Skin epidermis (tissue), 12 donors: Measurements from ENCODE around the gene OXCT2.
"Not testable (repeated sequence)": the region's sequence is repeated elsewhere in the genome, so short reads cannot be mapped to it uniquely, and the experiment has no call there.

ENCODE experiments used
- H3K27ac ChIP-seq, 21 experiments: fragments of 200-600 bp; sonication (generic) in 11 of 21; one replicate each; pipeline ENCODE4 v1.5.0; 2020; ENCODE audit warnings: mild to moderate bottlenecking in 3 of 21, inconsistent platforms in 2 of 21, moderate library complexity in 2 of 21
- H3K4me3 ChIP-seq, 7 experiments: fragments of 200-600 bp; sonication (generic) in 2 of 7; one replicate each; pipeline ENCODE4 v1.5.0; 2020; ENCODE audit warnings: inconsistent platforms in 2 of 7, mild to moderate bottlenecking in 2 of 7, moderate library complexity in 1 of 7

Gene OXCT2

GRCh38 chr1:39770100-39771021, 787 bp downstream of the OXCT2 start:
- H3K27ac ChIP-seq, H3K4me3 ChIP-seq: not testable (repeated sequence)

DNA sequence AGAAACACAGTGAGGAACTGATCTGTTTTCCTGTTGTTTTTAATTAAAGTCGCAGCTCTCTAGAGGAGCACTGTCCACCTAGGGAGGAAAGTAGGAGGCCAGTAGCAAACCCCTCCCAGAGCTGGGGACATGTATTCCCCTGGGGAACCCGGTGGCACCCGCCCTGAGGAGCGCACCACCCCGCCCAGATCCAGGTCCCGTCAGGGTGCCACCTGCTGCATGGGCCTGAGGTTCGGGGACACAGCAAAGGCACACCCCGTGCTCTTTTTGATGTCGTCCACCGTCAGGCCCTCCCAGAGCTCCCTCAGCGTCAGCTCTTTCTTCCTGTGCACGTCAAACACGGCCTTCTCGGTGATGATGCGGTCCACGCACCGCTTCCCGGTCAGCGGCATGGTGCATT, 1.6 kb downstream of the OXCT2 start:
- H3K27ac ChIP-seq, H3K4me3 ChIP-seq: not testable (repeated sequence)

DNA sequence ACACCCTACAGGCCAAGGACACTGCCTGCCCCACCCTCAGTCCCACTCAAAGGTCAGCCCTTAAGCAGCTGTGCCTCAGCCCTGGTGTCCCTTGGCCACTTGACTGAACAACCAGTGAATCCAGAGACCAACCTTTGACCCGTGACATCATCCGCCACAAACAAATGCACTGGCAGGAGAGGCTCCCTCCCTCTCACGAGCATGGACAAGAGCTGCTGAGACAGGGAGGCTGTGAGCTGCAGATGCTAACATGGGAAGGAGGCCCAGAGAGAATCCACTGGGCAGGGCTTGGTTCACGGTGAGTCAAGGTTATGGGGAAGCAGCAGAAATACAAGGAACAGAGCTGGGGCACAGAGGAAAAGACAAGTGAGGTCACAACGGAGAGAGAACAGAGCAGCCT, 4.7 kb downstream of the OXCT2 start:
- not testable (repeated sequence) for H3K27ac ChIP-seq, H3K4me3 ChIP-seq

DNA sequence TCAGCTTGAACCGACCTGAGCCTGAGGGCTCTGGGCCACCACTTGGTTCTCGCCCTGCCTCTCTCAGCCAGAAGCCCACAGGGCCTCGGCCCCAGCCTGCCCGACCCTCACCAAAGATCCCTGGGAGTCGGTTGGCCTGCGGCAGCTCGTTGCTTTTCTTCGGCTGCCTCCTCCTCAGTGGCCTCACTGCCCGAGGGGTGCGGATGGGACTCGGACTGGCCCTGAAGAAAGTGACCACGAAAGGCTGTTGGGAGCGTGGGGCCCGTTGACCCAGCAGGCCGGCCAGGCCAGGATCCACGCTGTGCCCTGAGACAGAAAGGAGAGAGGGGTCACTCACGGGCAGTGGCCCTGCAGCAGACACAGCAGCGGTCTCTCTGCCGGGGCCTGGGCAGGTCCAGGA, 6.6 kb downstream of the OXCT2 start:
- not testable (repeated sequence) for H3K27ac ChIP-seq, H3K4me3 ChIP-seq

DNA sequence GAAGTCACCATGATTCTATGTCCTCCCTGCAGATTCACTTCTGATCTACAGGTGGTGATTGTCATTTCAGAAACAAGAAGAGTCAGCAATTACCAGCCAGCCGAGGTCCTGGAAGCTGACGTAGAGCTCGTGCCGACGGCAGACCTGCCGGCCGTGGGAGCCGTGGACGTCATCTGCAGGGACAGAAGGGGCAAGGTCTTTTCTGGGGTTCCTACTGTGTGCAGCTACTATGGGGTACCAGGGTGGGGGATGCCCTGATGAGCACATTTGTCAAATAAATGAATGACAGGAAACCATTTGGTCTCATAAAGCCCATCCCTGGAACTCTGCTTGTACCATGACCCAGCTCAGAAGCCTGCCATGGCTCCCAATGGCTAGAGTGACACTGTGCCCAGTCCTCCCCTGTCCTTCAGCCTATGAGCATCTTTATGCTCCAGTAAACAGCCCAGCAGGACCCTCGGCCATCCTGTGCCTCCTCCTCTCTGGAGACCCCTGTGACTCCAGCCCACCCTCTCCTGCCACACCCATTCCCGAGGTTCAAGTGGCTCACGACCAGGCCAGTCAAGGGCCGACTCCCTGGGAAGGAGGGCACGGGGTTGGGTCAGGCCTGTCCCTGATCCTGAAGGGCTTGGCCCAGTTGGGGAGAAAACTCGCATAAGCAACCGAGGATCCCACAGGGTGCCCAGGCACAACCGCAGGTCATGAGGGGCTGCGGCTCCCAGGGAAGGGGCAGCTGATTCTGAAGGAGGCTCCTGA, 7.4 kb downstream of the OXCT2 start:
- not testable (repeated sequence) for H3K27ac ChIP-seq, H3K4me3 ChIP-seq

GRCh38 chr1:39762550-39763540, 8.3 kb downstream of the OXCT2 start:
- H3K4me3 ChIP-seq = no peak overlapping the region
- H3K27ac ChIP-seq = no peak overlapping the region

DNA sequence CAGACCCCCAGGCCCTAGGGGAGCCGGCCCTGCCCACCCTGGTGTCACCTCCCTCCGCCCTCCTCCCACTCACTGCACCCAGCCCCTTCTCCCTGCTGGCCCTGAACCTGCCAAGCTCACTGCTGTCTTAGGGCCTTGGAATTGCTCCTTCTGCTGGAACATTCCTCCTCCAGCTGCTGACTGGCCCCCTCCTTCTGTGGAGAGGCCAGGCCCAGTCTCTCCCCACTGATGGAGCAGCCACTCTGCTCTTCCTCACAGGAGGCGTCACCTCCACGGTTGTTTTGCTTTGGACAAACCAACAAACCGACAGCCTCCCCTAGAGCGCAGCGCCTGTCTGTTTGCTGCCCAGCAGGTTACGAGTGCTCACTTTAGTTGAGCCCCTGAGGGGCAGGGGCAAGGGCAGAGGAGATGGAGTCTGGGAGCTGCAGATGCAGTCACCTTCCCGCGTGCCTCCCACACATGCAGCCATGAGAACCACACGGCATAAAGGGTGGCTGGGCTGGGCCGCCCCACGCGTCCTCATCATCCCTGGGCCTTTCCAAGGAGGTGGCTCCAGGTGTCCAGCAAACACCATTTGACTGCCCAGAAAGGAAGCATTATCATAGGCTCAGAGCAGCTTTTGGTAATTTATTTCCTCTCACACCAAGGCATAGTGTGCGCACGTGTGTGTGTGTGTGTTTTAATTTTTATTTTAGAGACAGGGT, 9.4 kb downstream of the OXCT2 start:
- H3K27ac ChIP-seq = no peak overlapping the region
- no peak overlapping the region for H3K4me3 ChIP-seq

DNA sequence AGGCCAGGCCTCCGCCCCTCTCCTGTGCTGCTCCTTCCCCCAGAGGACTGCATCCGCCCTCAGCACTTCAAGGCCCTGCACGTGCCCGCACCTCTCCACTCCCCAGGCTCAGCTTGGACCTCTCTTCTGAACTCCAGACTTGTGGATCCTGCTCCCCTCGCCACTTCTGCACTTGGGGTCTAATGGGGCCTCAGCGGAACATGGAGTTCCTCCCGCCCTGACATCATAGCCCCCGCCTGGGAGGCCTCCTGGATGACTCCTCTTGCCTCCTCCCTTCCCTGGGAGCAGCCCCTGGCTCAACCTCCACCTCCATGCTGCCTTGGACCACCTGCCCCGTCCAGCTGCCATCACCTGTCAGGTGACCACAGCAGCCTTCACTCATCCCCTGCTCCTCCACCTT, 10.1 kb downstream of the OXCT2 start:
- H3K4me3 ChIP-seq = no peak overlapping the region

GRCh38 chr1:39760074-39761008, 10.8 kb downstream of the OXCT2 start:
- H3K27ac ChIP-seq = no peak overlapping the region
- H3K4me3 ChIP-seq = no peak overlapping the region

More for the DNA sequence above, 10.1 kb downstream of the OXCT2 start:
- no peak overlapping the region for H3K27ac ChIP-seq

- no peak overlapping the region for H3K4me3 ChIP-seq
Observed at GRCh38 chr1:39759436-39759726, 11.8 kb downstream of the OXCT2 start.

DNA sequence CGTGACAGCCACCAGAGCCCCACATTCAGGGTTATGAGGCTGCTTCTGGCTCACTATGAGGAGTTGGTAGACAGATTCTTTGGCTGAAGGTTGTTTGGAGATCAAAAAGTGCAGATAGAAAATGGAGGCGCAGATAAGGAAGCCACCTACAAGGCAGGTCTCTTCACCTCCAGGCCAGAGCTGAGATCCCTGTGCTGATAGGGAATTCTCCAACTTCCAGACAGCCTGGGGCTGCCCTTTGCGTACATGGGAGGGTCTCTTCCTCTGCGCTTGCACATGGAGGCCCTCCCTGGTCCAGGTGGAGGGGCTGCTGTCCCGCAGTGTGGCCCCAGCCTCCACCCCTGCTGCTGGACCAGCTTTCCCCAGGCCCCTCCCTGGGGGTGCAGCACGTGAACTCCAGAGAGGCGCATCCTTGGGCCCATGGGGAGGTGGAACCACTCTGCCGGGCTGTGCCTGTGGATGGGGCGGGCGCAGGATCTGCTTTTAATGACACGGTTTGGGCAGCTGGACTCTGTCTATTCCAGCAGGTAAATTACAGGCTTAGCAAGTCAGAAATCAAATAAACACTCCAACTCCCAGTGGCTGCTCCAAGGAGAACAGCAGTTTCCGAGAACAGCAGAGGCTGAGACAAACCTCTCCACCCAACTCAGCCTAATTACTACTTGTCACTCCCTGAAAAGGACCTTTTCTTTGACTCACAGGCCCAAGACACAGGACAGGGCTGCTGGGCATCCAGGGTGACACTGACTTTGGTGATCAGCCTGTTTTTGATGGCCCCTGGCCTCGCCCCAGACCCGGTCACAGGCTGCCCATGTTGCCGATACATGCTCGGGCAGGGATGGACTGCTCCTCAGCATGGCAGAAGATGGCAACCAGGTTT, 12.4 kb downstream of the OXCT2 start:
- H3K4me3 ChIP-seq = no peak overlapping the region
- no peak overlapping the region for H3K27ac ChIP-seq

More at GRCh38 chr1:39759436-39759726, 11.8 kb downstream of the OXCT2 start:
- no peak overlapping the region for H3K27ac ChIP-seq

- H3K4me3 ChIP-seq = no peak overlapping the region
- no peak overlapping the region for H3K27ac ChIP-seq
Observed at GRCh38 chr1:39757501-39757900, 13.6 kb downstream of the OXCT2 start.

- H3K4me3 ChIP-seq = no peak overlapping the region
- H3K27ac ChIP-seq = no peak overlapping the region
Observed at GRCh38 chr1:39755965-39756659, 15.0 kb downstream of the OXCT2 start.

DNA sequence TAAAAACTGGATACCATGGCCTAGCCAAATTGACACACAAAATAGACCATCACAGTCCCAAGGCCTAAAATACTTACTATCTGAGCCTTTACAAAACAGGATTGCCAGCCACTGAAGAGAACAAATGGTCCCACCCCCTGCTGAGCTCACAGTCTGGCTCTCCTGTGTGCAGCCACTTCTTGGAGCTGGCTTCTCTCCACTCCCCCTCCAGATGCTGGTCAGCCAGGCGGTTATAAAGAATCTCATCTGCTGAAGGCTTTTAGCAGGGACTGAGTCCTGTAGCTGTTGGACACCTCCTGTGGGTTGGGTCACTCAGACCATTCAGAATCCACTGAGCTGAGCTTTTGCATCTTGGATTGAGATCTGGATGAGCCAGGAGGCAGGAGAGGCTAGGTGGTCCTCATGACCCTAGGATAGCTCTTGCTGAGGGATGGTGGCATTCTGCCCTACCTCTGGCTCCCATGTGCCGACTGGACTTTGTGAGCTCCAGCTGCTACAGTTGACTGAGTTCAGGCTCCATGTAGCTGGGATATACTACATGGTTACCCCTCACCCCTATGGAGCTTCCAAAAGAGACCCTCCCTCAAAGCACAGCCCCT, 16.1 kb downstream of the OXCT2 start:
- H3K4me3 ChIP-seq = no peak overlapping the region
- H3K27ac ChIP-seq = no peak overlapping the region

GRCh38 chr1:39754026-39754570, 17.1 kb downstream of the OXCT2 start:
- Histone ChIP-seq H3K4me3 (no peak overlapping the region), H3K27ac (no peak overlapping the region)
